GM23338 (cell line): ENCODE measurements around the gene MMRN2. TPM values are rescaled to one million over a fixed set of nuclear protein-coding genes. Genes with fewer than 3 reads are reported as not detected.

Source experiments
- ATAC-seq: fragments of 200-7000 bp; cut with Tn5 transposase; 3 replicates; pipeline ENCODE4 v1.9.1; 2020
- DNase-seq: peaks from one replicate; pipeline ENCODE4 v3.0.0-alpha.2; 2015; ENCODE audit warnings: low spot score
- H2AFZ ChIP-seq: fragments of 200-600 bp; sonication (generic); 2 replicates; pipeline ENCODE4 v1.8.0; 2016; ENCODE audit warnings: antibody characterized with exemption, mild to moderate bottlenecking, moderate library complexity
- H3F3A ChIP-seq: fragments of 200-600 bp; sonication (generic); replicated peaks from 2 replicates; pipeline ENCODE4 v1.8.0; 2017; ENCODE audit warnings: antibody characterized with exemption, mixed run types, low read depth
- H3K27ac ChIP-seq: fragments of 200-600 bp; sonication (generic); 2 replicates; pipeline ENCODE4 v1.6.1; 2016; ENCODE audit warnings: low read depth
- H3K27me3 ChIP-seq: fragments of 200-600 bp; sonication (generic); 2 replicates; pipeline ENCODE4 v1.8.0; 2016; ENCODE audit warnings: mild to moderate bottlenecking, mixed run types, moderate library complexity; ENCODE audit not compliant: insufficient read depth
- H3K36me3 ChIP-seq: fragments of 200-600 bp; sonication (generic); 2 replicates; pipeline ENCODE4 v1.8.0; 2016; ENCODE audit warnings: mild to moderate bottlenecking; ENCODE audit not compliant: insufficient read depth
- H3K4me1 ChIP-seq: fragments of 200-600 bp; sonication (generic); 2 replicates; pipeline ENCODE4 v1.8.0; 2016; ENCODE audit warnings: mild to moderate bottlenecking, moderate library complexity; ENCODE audit not compliant: insufficient read depth
- H3K4me2 ChIP-seq: fragments of 200-600 bp; sonication (generic); 2 replicates; pipeline ENCODE4 v1.7.1; 2017; ENCODE audit warnings: mixed run types
- H3K4me3 ChIP-seq: fragments of 200-600 bp; sonication (generic); 2 replicates; pipeline ENCODE4 v1.6.1; 2016; ENCODE audit warnings: mixed run types
- H3K79me2 ChIP-seq: fragments of 200-600 bp; sonication (generic); replicated peaks from 2 replicates; pipeline ENCODE4 v1.8.0; 2017; ENCODE audit warnings: mild to moderate bottlenecking; ENCODE audit not compliant: insufficient read depth
- H3K9me2 ChIP-seq: fragments of 200-600 bp; sonication (generic); 2 replicates; pipeline ENCODE4 v1.8.0; 2017; ENCODE audit not compliant: insufficient read depth
- H4K20me1 ChIP-seq: fragments of 200-600 bp; sonication (generic); replicated peaks from 2 replicates; pipeline ENCODE4 v1.8.0; 2017; ENCODE audit warnings: mild to moderate bottlenecking; ENCODE audit not compliant: insufficient read depth
- H3K27ac Mint-ChIP-seq: 2 replicates; pipeline ENCODE4 v1.8.0; 2020; ENCODE audit warnings: inconsistent platforms, mild to moderate bottlenecking, moderate library complexity, mixed read lengths
- H3K27me3 Mint-ChIP-seq: 3 replicates; pipeline ENCODE4 v1.8.0; 2022; ENCODE audit warnings: low read depth, mild to moderate bottlenecking, moderate library complexity, mixed read lengths, inconsistent platforms; ENCODE audit not compliant: insufficient read depth, poor library complexity
- H3K36me3 Mint-ChIP-seq: 3 replicates; pipeline ENCODE4 v1.8.0; 2021; ENCODE audit warnings: low read depth, mild to moderate bottlenecking, inconsistent platforms, moderate library complexity, mixed read lengths
- H3K4me1 Mint-ChIP-seq: 3 replicates; pipeline ENCODE4 v1.8.0; 2020; ENCODE audit warnings: mild to moderate bottlenecking, inconsistent platforms, mixed read lengths
- H3K4me3 Mint-ChIP-seq: 3 replicates; pipeline ENCODE4 v1.8.0; 2021; ENCODE audit warnings: moderate library complexity, mild to moderate bottlenecking, inconsistent platforms, mixed read lengths
- H3K9me3 Mint-ChIP-seq: 3 replicates; pipeline ENCODE4 v1.8.0; 2020; ENCODE audit warnings: moderate library complexity, mild to moderate bottlenecking, inconsistent platforms, mixed read lengths
- CREB1 ChIP-seq: fragments of 250-450 bp; sonication (Bioruptor Pico); IDR thresholded peaks from 2 replicates; pipeline ENCODE4 v1.5.0; 2020; ENCODE audit warnings: low read depth, mild to moderate bottlenecking, moderate library complexity
- ETS1 ChIP-seq: IDR thresholded peaks from 2 replicates; pipeline ENCODE4 v1.6.1; 2016; ENCODE audit warnings: antibody characterized with exemption
- EZH2phosphoT487 ChIP-seq: fragments of 200-600 bp; sonication (generic); IDR thresholded peaks from one replicate; pipeline ENCODE4 v1.8.1; 2018; ENCODE audit warnings: antibody characterized with exemption; ENCODE audit not compliant: unreplicated experiment
- JUNB ChIP-seq: IDR thresholded peaks from one replicate; pipeline ENCODE4 v1.6.1; 2016; ENCODE audit warnings: antibody characterized with exemption; ENCODE audit not compliant: unreplicated experiment
- NANOG ChIP-seq: IDR thresholded peaks from 2 replicates; pipeline ENCODE4 v1.6.1; 2016; ENCODE audit warnings: antibody characterized with exemption, borderline replicate concordance
- REST ChIP-seq: IDR thresholded peaks from one replicate; pipeline ENCODE4 v1.6.1; 2018; ENCODE audit warnings: antibody characterized with exemption; ENCODE audit not compliant: unreplicated experiment
- STAT1 ChIP-seq: IDR thresholded peaks from one replicate; pipeline ENCODE4 v1.6.1; 2016; ENCODE audit warnings: antibody characterized with exemption; ENCODE audit not compliant: unreplicated experiment
- ZNF114 ChIP-seq: fragments of 250-450 bp; sonication (Bioruptor Pico); IDR thresholded peaks from 2 replicates; pipeline ENCODE4 v1.5.0; 2020; ENCODE audit warnings: mild to moderate bottlenecking, moderate library complexity
- ZNF331 ChIP-seq: fragments of 250-450 bp; sonication (Bioruptor Pico); IDR thresholded peaks from 2 replicates; pipeline ENCODE4 v1.5.0; 2020; ENCODE audit warnings: low read depth, mild to moderate bottlenecking, moderate library complexity
- ZNF462 ChIP-seq: fragments of 250-450 bp; sonication (Bioruptor Pico); IDR thresholded peaks from 2 replicates; pipeline ENCODE4 v1.5.0; 2020; ENCODE audit warnings: mild to moderate bottlenecking, moderate library complexity
- polyA plus RNA-seq: library from polyadenylated mRNA; unstranded; fragments of >200 nt; fragmentation: Nextera tagmentation; extraction: Ambion mirVana; gene quantifications from 2 replicates; pipeline ENCODE4 v1.2.1, GENCODE V29; 2016
- total RNA-seq: library from RNA; depleted of rRNA; stranded (reverse); fragments of >200 nt; shearing (Covaris generic); gene quantifications from 2 replicates; pipeline ENCODE4 v1.2.3, GENCODE V29; 2014

The MMRN2 gene
- total and polyA plus RNA-seq, 2 experiments from 2014 or later = 0.32 to 2.4 TPM

- no peak overlapping the region for H3K4me3 Mint-ChIP-seq
- H3K9me3 Mint-ChIP-seq = peaks cover 2% of the 10 kb centered on the region; the same call in 1 of the 3 replicates
- no peak for DNase-seq
These were observed 6.8 kb upstream of the MMRN2 start for GRCh38 chr10:86964061-86964846.

More at GRCh38 chr10:86964061-86964846, 6.8 kb upstream of the MMRN2 start:
- H3K4me1 Mint-ChIP-seq = peaks cover 36% of the 10 kb centered on the region
- peaks cover 27% of the 10 kb centered on the region for H3K4me1 ChIP-seq
- H3K9me2 ChIP-seq = no peaks in the 10 kb centered on the region
- peaks cover 27% of the 10 kb centered on the region for H3K27me3 Mint-ChIP-seq
- H3K4me2 ChIP-seq = no peak overlapping the region
- ATAC-seq = no peak
- no peaks in the 10 kb centered on the region for H4K20me1 ChIP-seq
- peaks cover 19% of the 10 kb centered on the region for H3K27me3 ChIP-seq
- peaks cover 4% of the 10 kb centered on the region; the same call in 1 of the 2 replicates for H3F3A ChIP-seq
- H3K36me3 ChIP-seq = no peaks in the 10 kb centered on the region
- TF ChIP-seq CREB1 (no peak), ZNF331 (CRISPR knock-in tag) (no peak), ZNF462 (CRISPR knock-in tag) (no peak), NANOG (no peak), REST (no peak), JUNB (no peak), EZH2phosphoT487 (no peak), ETS1 (no peak), STAT1 (no peak), ZNF114 (no peak)
- H3K36me3 Mint-ChIP-seq = no peaks in the 10 kb centered on the region
- no peak overlapping the region for H3K4me3 ChIP-seq
- H3K27ac Mint-ChIP-seq = no peak overlapping the region
- no peaks in the 10 kb centered on the region for H3K79me2 ChIP-seq
- no peak overlapping the region for H3K27ac ChIP-seq
- H2AFZ ChIP-seq = no peak overlapping the region
